Measurements from ENCODE around the gene IFIH1.

GRCh38 chr2:162305901-162306300, 12.6 kb downstream of the IFIH1 start:
- TF ChIP-seq, protein P1, sequence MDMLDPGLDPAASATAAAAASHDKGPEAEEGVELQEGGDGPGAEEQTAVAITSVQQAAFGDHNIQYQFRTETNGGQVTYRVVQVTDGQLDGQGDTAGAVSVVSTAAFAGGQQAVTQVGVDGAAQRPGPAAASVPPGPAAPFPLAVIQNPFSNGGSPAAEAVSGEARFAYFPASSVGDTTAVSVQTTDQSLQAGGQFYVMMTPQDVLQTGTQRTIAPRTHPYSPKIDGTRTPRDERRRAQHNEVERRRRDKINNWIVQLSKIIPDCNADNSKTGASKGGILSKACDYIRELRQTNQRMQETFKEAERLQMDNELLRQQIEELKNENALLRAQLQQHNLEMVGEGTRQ (IDR thresholded peaks at IDR 0.05; ENCODE audit: borderline replicate concordance, low read depth, low read length): no peak
- TF ChIP-seq CTCF (IDR thresholded peaks at IDR 0.05): no peak
- no peak for TF ChIP-seq GABPA (IDR thresholded peaks at IDR 0.05; ENCODE audit: low read depth)
- no peak for TF ChIP-seq TCF12 (IDR thresholded peaks at IDR 0.05)
- no peak for TF ChIP-seq TAF1 (IDR thresholded peaks at IDR 0.05; ENCODE audit: borderline replicate concordance, low read depth, low read length)
- no peak for TF ChIP-seq TEAD4 (IDR thresholded peaks at IDR 0.05; ENCODE audit: borderline replicate concordance, insufficient read depth)
- no peak for TF ChIP-seq RAD21 (IDR thresholded peaks at IDR 0.05; ENCODE audit: low read length)
- no peak for TF ChIP-seq YY1 (IDR thresholded peaks at IDR 0.05; ENCODE audit: low read depth)
- TF ChIP-seq PBX3 (IDR thresholded peaks at IDR 0.05): no peak

Measured in SK-N-SH (cell line).